ENCODE measurements around the gene RGS7.

Gene RGS7

GRCh38 chr1:240877605-240878004 is 479.4 kb downstream of the RGS7 start:
- DNase-seq (ENCODE audit: low read depth), result no peak
- no peak overlapping the region for H3K4me3 ChIP-seq (ENCODE audit: low read depth, low read length)
- TF ChIP-seq, protein P1, sequence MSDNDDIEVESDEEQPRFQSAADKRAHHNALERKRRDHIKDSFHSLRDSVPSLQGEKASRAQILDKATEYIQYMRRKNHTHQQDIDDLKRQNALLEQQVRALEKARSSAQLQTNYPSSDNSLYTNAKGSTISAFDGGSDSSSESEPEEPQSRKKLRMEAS (IDR thresholded peaks at IDR 0.05; ENCODE audit: low read depth, low read length), result no peak
- no peak for TF ChIP-seq CTCF (IDR thresholded peaks at IDR 0.05; ENCODE audit: low read depth, low read length)
- no peak for TF ChIP-seq POLR2A (IDR thresholded peaks at IDR 0.05; ENCODE audit: extremely low read depth, insufficient read length)
- TF ChIP-seq MYC (IDR thresholded peaks at IDR 0.05; ENCODE audit: low read depth, low read length), result no peak

GRCh38 chr1:240876071-240876470 is 480.9 kb downstream of the RGS7 start:
- TF ChIP-seq POLR2A (IDR thresholded peaks at IDR 0.05; ENCODE audit: extremely low read depth, insufficient read length) (no peak), CTCF (IDR thresholded peaks at IDR 0.05; ENCODE audit: low read depth, low read length) (no peak), MYC (IDR thresholded peaks at IDR 0.05; ENCODE audit: low read depth, low read length) (no peak)
- TF ChIP-seq, protein P1 (IDR thresholded peaks at IDR 0.05; ENCODE audit: low read depth, low read length), result no peak
- DNase-seq (ENCODE audit: low read depth), result no peak

GRCh38 chr1:240869071-240869470 is 487.9 kb downstream of the RGS7 start:
- H3K4me3 ChIP-seq (ENCODE audit: low read depth, low read length), result no peak overlapping the region
- DNase-seq (ENCODE audit: low read depth), result no peak
- TF ChIP-seq POLR2A (IDR thresholded peaks at IDR 0.05; ENCODE audit: extremely low read depth, insufficient read length) (no peak), CTCF (IDR thresholded peaks at IDR 0.05; ENCODE audit: low read depth, low read length) (no peak), MYC (IDR thresholded peaks at IDR 0.05; ENCODE audit: low read depth, low read length) (no peak)
- TF ChIP-seq, protein P1 (IDR thresholded peaks at IDR 0.05; ENCODE audit: low read depth, low read length), result no peak

More at GRCh38 chr1:240876071-240876470, 480.9 kb downstream of the RGS7 start:
- H3K4me3 ChIP-seq (ENCODE audit: low read depth, low read length), result no peak overlapping the region

GRCh38 chr1:240866724-240867123 is 490.3 kb downstream of the RGS7 start:
- no peak for DNase-seq (ENCODE audit: low read depth)
- no peak overlapping the region for H3K4me3 ChIP-seq (ENCODE audit: low read depth, low read length)
- TF ChIP-seq CTCF (IDR thresholded peaks at IDR 0.05; ENCODE audit: low read depth, low read length), result no peak
- no peak for TF ChIP-seq POLR2A (IDR thresholded peaks at IDR 0.05; ENCODE audit: extremely low read depth, insufficient read length)
- TF ChIP-seq, protein P1 (IDR thresholded peaks at IDR 0.05; ENCODE audit: low read depth, low read length), result no peak
- TF ChIP-seq MYC (IDR thresholded peaks at IDR 0.05; ENCODE audit: low read depth, low read length), result no peak

- DNase-seq (ENCODE audit: low read depth), result no peak
- H3K4me3 ChIP-seq (ENCODE audit: low read depth, low read length), result no peak overlapping the region
- no peak for TF ChIP-seq CTCF (IDR thresholded peaks at IDR 0.05; ENCODE audit: low read depth, low read length)
- no peak for TF ChIP-seq POLR2A (IDR thresholded peaks at IDR 0.05; ENCODE audit: extremely low read depth, insufficient read length)
- TF ChIP-seq, protein P1 (IDR thresholded peaks at IDR 0.05; ENCODE audit: low read depth, low read length), result no peak
- TF ChIP-seq MYC (IDR thresholded peaks at IDR 0.05; ENCODE audit: low read depth, low read length), result no peak
Measured at GRCh38 chr1:240860023-240860422, 497.0 kb downstream of the RGS7 start.
